HepG2 (cell line): ENCODE measurements around the gene MCU.

Experiments used
- CBX5 ChIP-seq: sonication (generic); formaldehyde crosslinking; IDR thresholded peaks from 2 replicates; pipeline ENCODE4 v1.4.0; 2020; ENCODE audit warnings: missing genetic modification reagents, borderline replicate concordance
- GABPB1 ChIP-seq: IDR thresholded peaks from 2 replicates; pipeline ENCODE4 v1.6.1; 2016; ENCODE audit warnings: mild to moderate bottlenecking, missing genetic modification reagents, moderate library complexity, missing compliant biosample characterization
- MAFG ChIP-seq: sonication (generic); formaldehyde crosslinking; IDR thresholded peaks from 2 replicates; pipeline ENCODE4 v1.5.1; 2020; ENCODE audit warnings: mild to moderate bottlenecking, missing genetic modification reagents
- PHF5A ChIP-seq: IDR thresholded peaks from one replicate; pipeline ENCODE4 v1.6.1; 2018; ENCODE audit warnings: low read depth, missing genetic modification reagents; ENCODE audit not compliant: unreplicated experiment
- POLR2A ChIP-seq, 2 experiments: IDR thresholded peaks; 2 replicates each; pipeline ENCODE4 v1.6.1; 2011; ENCODE audit warnings: low read depth in 2 of 2, low read length in 2 of 2, mild to moderate bottlenecking in 1 of 2, moderate library complexity in 1 of 2; ENCODE audit not compliant: insufficient read depth in 1 of 2
- PRPF4 ChIP-seq: fragments of 200-400 bp; formaldehyde crosslinking; IDR thresholded peaks from 2 replicates; pipeline ENCODE4 v1.6.1; 2016; ENCODE audit warnings: low read length, low read depth; ENCODE audit not compliant: poor library complexity, severe bottlenecking
- SMARCC2 ChIP-seq: fragments of 450-650 bp; IDR thresholded peaks from 2 replicates; pipeline ENCODE4 v1.6.1; 2017; ENCODE audit warnings: antibody characterized with exemption, mild to moderate bottlenecking
- ZBTB46 ChIP-seq: sonication (generic); formaldehyde crosslinking; IDR thresholded peaks from 2 replicates; pipeline ENCODE4 v1.4.0; 2020; ENCODE audit warnings: mild to moderate bottlenecking, missing genetic modification reagents, borderline replicate concordance
- ZNF558 ChIP-seq: sonication (generic); formaldehyde crosslinking; IDR thresholded peaks from 2 replicates; pipeline ENCODE4 v1.9.0; 2022; ENCODE audit warnings: mild to moderate bottlenecking, missing genetic modification reagents, borderline replicate concordance
- ZNF747 ChIP-seq: sonication (generic); formaldehyde crosslinking; IDR thresholded peaks from 2 replicates; pipeline ENCODE4 v1.8.1; 2023; ENCODE audit warnings: missing genetic modification reagents, mild to moderate bottlenecking, borderline replicate concordance
- TF ChIP-seq, protein P1 (sequence below): sonication (generic); formaldehyde crosslinking; IDR thresholded peaks from 2 replicates; pipeline ENCODE4 v1.4.0; 2020; ENCODE audit warnings: low read depth, mild to moderate bottlenecking, missing genetic modification reagents
- TF ChIP-seq, protein P2 (sequence below): sonication (generic); formaldehyde crosslinking; IDR thresholded peaks from 2 replicates; pipeline ENCODE4 v1.5.0; 2020; ENCODE audit warnings: mild to moderate bottlenecking, missing genetic modification reagents, moderate library complexity
- TF ChIP-seq, protein P3 (sequence below): sonication (generic); formaldehyde crosslinking; IDR thresholded peaks from 2 replicates; pipeline ENCODE4 v1.8.1; 2023; ENCODE audit warnings: mild to moderate bottlenecking, inconsistent platforms, moderate library complexity, missing genetic modification reagents, borderline replicate concordance

- TF ChIP-seq, protein P1, sequence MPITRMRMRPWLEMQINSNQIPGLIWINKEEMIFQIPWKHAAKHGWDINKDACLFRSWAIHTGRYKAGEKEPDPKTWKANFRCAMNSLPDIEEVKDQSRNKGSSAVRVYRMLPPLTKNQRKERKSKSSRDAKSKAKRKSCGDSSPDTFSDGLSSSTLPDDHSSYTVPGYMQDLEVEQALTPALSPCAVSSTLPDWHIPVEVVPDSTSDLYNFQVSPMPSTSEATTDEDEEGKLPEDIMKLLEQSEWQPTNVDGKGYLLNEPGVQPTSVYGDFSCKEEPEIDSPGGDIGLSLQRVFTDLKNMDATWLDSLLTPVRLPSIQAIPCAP (CRISPR knock-in tag) = no peak
- TF ChIP-seq POLR2A (IDR thresholded peaks at IDR 0.05; ENCODE audit: insufficient read depth in 1 of 2, low read depth in 2 of 2, low read length in 2 of 2) = no peak
- TF ChIP-seq, protein P2, sequence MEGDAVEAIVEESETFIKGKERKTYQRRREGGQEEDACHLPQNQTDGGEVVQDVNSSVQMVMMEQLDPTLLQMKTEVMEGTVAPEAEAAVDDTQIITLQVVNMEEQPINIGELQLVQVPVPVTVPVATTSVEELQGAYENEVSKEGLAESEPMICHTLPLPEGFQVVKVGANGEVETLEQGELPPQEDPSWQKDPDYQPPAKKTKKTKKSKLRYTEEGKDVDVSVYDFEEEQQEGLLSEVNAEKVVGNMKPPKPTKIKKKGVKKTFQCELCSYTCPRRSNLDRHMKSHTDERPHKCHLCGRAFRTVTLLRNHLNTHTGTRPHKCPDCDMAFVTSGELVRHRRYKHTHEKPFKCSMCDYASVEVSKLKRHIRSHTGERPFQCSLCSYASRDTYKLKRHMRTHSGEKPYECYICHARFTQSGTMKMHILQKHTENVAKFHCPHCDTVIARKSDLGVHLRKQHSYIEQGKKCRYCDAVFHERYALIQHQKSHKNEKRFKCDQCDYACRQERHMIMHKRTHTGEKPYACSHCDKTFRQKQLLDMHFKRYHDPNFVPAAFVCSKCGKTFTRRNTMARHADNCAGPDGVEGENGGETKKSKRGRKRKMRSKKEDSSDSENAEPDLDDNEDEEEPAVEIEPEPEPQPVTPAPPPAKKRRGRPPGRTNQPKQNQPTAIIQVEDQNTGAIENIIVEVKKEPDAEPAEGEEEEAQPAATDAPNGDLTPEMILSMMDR (CRISPR knock-in tag) = no peak
- TF ChIP-seq MAFG (CRISPR knock-in tag) = no peak
- no peak for TF ChIP-seq PHF5A (CRISPR knock-in tag)
- no peak for TF ChIP-seq GABPB1
- no peak for TF ChIP-seq PRPF4
- no peak for TF ChIP-seq ZNF558 (CRISPR knock-in tag)
- TF ChIP-seq ZNF747 (CRISPR knock-in tag) = no peak
- TF ChIP-seq ZBTB46 = no peak
- no peak for TF ChIP-seq CBX5 (CRISPR knock-in tag)
- no peak for TF ChIP-seq SMARCC2
- TF ChIP-seq, protein P3, sequence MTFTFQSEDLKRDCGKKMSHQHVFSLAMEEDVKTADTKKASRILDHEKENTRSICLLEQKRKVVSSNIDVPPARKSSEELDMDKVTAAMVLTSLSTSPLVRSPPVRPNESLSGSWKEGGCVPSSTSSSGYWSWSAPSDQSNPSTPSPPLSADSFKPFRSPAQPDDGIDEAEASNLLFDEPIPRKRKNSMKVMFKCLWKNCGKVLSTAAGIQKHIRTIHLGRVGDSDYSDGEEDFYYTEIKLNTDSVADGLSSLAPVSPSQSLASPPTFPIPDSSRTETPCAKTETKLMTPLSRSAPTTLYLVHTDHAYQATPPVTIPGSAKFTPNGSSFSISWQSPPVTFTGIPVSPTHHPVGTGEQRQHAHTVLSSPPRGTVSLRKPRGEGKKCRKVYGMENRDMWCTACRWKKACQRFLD (CRISPR knock-in tag) = no peak
Observed at GRCh38 chr10:72735288-72735936, 43.5 kb downstream of the MCU start.
